Measurements from ENCODE around the gene JAM3.

The JAM3 gene

DNA sequence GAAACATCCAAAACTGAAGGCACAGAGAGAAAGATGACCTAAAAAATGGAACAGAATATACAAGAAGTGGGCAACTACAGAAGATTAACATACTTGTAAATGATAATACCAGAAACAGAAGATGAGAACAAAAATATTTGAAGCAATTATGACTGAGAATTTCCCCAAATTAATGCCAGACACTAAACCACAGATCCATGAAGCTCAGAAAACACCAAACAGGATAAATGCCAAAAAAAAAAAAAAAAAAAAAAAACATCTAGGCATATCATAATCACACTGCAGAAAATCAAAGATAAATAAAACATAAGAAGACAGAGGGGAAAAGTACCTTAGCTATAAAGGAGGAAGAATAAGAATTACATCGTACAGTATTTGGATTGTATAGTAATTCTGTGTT, 65.3 kb downstream of the JAM3 start:
- no peak for DNase-seq (ENCODE audit: low read depth)
- H3K4me3 ChIP-seq (ENCODE audit: low read depth, low read length), result no peak overlapping the region

DNA sequence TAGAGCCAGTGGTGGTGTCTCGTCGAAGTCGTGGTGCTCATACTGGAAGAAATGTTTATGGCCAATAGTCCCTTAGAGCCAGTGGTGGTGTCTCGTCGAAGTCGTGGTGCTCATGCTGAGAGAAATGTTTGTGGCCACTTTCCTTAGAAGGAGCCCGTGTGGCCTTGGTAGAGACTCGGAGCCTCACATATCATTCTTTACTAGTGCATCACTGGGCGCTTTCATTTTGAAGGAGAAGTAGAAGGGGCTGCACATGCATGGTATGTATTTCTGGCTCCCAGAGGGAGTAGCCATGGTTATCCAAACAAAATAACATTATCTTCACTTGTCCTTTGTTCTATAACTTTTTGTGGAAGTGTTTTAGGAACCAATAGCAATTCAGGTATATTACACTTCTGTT, 69.5 kb downstream of the JAM3 start:
- H3K4me3 ChIP-seq (ENCODE audit: low read depth, low read length), result no peak overlapping the region
- DNase-seq (ENCODE audit: low read depth), result no peak

DNA sequence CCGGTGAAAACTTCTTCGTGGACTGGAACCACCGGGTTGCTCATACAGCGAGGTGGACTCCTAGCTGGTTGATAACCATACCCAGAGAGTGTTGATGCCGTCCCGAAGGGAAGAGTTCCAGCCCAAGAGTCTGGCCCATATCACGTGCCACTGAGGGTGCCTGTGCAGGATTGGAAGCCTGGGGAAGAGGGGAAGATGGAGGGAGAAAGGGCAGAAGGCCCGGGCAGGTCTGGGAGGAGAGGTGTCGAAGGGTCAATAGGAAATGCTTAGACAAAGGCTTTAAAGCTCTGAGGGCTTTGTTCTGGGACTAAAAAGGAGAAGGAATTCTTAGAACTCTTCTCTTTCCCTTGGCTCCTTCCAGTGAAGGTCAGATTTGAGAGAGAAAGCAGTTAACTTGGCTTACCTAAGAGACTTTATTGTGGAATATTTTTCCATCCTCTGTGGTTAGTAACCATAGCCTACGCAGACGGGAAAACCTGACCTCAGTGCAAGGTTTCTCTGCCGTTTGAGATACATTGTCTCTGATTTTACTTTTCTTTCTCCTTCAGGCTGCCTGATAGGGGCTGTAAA, 70.5 kb downstream of the JAM3 start:
- no peak for DNase-seq (ENCODE audit: low read depth)
- no peak overlapping the region for H3K4me3 ChIP-seq (ENCODE audit: low read depth, low read length)

DNA sequence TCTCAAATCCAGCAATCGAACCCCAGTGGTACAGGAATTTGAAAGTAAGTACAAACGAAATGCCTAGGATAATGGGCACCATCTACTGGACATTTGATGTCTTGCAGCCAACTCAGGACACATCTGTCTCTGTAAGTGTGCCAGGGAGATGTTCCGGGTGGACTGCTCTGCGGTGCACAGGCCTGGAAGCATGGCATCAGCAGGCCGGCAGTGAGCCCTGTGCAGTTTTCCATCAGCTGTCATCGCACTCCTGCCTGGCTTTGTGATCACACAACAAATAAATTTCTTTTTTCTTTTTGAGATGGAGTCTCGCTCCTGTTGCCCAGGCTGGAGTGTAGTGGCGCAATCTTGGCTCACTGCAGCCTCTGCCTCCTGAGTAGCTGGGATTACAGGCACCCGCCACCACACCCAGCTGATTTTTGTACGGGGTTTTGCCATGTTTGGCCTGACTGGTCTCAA, 71.0 kb downstream of the JAM3 start:
- no peak overlapping the region for H3K4me3 ChIP-seq (ENCODE audit: low read depth, low read length)
- peak; percentile 52 for DNase-seq (ENCODE audit: low read depth)

DNA sequence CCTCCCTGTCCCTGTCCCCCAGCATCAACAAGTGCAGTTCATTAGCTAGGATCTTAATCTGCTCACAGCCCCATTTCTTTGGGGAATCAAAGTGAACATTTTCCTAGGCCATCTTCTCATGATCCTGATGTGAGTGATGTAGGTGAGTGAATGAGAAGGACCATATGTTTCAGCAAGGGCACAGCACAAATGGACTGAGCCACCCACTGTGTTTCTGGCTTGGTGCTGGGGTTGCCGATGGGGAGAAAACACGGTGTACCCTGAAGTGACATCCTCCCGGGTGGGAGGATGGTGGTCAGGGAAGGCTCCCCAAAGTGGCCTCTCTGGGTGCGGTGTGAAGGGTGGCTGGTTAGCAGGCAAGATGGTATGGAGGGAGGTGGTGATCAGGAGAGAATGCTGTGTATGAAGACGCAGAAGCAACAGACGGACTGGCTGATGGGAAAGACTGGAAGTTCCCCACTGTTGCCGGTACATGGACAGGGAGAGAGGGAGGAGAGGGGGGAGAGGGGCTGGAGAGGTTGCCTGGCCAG, 72.2 kb downstream of the JAM3 start:
- no peak overlapping the region for H3K4me3 ChIP-seq (ENCODE audit: low read depth, low read length)
- no peak for DNase-seq (ENCODE audit: low read depth)

DNA sequence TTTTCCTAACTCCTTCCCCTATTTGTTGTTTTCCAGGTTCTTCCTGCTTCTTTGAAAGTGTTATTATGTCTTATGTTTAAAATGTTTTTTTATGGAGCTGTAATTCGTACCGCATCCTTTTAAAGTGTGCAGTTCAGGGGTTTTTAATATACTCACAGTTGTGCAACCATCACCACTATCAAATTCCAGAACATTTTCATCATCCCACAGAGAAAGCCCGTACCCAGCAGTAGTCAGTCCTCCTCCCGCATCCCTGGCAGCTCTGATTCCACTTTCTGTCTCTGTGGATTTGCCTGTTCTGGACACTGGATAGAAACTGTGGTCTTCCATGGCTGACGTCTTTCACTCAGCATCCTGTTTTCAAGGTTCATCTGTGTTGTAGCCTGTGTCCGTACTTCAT, 73.7 kb downstream of the JAM3 start:
- H3K4me3 ChIP-seq (ENCODE audit: low read depth, low read length), result no peak overlapping the region
- DNase-seq (ENCODE audit: low read depth), result peak; percentile 49

DNA sequence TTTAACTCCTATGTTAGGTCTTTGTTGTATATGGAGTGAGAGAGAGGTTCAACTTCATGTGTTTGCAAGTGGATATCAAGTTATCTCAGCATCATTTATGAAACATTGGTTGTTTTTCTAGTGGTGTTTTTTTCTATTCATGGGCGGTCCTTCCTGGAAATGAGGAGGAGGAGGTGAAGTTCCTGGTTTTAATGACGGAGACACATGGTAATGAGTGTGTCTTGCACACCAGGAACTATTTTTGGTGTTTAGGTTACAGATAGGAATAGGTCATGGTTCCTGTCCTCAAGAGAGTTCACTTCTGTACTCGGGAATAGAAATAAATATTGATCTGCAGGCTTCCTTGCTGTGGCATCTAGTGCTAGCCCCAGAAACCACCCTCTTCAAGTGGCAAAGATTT, 74.9 kb downstream of the JAM3 start:
- DNase-seq (ENCODE audit: low read depth), result no peak
- no peak overlapping the region for H3K4me3 ChIP-seq (ENCODE audit: low read depth, low read length)

DNA sequence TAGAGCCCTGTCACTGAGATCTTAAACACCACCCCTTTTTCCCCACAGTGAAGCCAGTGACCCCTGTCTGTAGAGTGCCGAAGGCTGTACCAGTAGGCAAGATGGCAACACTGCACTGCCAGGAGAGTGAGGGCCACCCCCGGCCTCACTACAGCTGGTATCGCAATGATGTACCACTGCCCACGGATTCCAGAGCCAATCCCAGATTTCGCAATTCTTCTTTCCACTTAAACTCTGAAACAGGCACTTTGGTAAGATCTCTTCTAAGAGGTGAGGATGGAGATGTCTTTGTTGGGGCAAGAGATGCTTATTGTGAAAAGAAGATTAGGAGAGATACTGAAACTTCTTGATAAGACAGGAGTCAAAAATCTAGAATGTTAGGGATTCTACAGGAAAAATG, 75.9 kb downstream of the JAM3 start:
- DNase-seq (ENCODE audit: low read depth), result no peak
- H3K4me3 ChIP-seq (ENCODE audit: low read depth, low read length), result no peak overlapping the region

DNA sequence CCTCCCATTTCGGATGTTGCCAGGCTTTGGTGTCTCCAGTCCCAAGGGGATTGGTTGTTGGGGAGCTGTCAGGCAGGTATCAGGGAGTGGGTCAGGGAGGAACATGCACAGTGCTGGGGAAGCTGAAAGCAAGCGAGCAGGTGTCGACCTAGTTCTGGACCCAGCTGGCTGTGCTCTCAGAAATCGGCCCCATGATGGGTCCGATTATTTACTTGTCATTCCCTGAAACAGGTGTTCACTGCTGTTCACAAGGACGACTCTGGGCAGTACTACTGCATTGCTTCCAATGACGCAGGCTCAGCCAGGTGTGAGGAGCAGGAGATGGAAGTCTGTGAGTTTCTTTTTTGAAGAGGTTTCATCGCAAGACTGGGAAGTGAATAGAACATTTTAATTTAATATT, 76.8 kb downstream of the JAM3 start:
- no peak overlapping the region for H3K4me3 ChIP-seq (ENCODE audit: low read depth, low read length)
- DNase-seq (ENCODE audit: low read depth), result no peak

DNA sequence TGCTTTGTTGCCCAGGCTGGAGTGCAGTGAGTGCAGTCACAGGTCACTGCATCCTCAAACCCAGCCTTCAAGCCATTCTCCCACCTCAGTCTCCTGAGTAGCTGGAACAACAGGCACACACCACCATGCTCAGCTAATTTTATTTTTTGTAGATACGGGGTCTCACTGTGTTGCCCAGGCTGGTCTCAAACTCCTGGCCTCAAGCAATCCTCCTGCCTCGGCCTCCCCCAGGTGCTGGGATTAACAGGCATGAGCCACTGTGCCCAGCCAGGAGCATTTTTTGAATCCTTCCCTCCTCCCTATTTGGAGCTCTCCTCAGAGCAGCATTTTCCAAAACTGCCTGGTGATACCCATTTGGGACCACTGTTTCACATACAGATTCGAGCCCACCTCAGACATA, 77.7 kb downstream of the JAM3 start:
- no peak for DNase-seq (ENCODE audit: low read depth)
- H3K4me3 ChIP-seq (ENCODE audit: low read depth, low read length), result no peak overlapping the region

DNA sequence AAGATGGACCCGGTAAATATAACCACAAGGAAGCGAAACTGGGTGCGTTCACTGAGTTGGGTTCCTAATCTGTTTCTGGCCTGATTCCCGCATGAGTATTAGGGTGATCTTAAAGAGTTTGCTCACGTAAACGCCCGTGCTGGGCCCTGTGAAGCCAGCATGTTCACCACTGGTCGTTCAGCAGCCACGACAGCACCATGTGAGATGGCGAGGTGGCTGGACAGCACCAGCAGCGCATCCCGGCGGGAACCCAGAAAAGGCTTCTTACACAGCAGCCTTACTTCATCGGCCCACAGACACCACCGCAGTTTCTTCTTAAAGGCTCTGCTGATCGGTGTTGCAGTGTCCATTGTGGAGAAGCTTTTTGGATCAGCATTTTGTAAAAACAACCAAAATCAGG, 80.5 kb downstream of the JAM3 start:
- DNase-seq (ENCODE audit: low read depth), result no peak
- H3K4me3 ChIP-seq (ENCODE audit: low read depth, low read length), result no peak overlapping the region

DNA sequence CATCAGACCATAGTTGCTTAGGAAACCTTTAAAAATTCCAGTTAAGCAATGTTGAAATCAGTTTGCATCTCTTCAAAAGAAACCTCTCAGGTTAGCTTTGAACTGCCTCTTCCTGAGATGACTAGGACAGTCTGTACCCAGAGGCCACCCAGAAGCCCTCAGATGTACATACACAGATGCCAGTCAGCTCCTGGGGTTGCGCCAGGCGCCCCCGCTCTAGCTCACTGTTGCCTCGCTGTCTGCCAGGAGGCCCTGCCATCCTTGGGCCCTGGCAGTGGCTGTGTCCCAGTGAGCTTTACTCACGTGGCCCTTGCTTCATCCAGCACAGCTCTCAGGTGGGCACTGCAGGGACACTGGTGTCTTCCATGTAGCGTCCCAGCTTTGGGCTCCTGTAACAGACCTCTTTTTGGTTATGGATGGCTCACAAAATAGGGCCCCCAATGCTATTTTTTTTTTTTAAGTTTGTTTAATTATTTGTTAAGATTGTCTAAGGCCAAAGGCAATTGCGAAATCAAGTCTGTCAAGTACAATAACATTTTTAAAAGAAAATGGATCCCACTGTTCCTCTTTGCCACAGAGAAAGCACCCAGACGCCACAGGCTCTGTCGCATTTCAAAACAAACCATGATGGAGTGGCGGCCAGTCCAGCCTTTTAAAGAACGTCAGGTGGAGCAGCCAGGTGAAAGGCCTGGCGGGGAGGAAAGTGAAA, 81.5 kb downstream of the JAM3 start:
- no peak for DNase-seq (ENCODE audit: low read depth)
- H3K4me3 ChIP-seq (ENCODE audit: low read depth, low read length), result no peak overlapping the region

DNA sequence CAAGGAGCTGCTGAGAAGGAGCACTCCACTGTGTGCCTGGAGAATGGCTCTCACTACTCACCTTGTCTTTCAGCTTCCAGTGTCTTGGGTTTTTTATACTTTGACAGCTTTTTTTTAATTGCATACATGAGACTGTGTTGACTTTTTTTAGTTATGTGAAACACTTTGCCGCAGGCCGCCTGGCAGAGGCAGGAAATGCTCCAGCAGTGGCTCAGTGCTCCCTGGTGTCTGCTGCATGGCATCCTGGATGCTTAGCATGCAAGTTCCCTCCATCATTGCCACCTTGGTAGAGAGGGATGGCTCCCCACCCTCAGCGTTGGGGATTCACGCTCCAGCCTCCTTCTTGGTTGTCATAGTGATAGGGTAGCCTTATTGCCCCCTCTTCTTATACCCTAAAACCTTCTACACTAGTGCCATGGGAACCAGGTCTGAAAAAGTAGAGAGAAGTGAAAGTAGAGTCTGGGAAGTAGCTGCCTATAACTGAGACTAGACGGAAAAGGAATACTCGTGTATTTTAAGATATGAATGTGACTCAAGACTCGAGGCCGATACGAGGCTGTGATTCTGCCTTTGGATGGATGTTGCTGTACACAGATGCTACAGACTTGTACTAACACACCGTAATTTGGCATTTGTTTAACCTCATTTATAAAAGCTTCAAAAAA, 82.3 kb downstream of the JAM3 start:
- H3K4me3 ChIP-seq (ENCODE audit: low read depth, low read length), result no peak overlapping the region
- DNase-seq (ENCODE audit: low read depth), result no peak

DNA sequence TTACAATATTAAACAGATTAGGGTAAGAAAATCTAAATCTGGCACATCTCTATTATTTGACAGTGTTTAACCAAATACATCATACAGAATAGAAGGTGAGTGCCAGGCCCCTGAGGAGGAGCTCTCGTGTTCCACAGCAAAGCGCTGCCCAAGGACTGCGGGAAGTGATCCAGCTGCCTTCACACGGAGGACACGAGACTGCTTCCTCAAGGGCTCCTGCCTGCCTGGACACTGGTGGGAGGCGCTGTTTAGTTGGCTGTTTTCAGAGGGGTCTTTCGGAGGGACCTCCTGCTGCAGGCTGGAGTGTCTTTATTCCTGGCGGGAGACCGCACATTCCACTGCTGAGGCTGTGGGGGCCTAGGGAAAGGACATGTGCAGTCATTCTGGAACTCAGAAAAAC, 83.8 kb downstream of the JAM3 start:
- no peak for DNase-seq (ENCODE audit: low read depth)
- no peak overlapping the region for H3K4me3 ChIP-seq (ENCODE audit: low read depth, low read length)

DNA sequence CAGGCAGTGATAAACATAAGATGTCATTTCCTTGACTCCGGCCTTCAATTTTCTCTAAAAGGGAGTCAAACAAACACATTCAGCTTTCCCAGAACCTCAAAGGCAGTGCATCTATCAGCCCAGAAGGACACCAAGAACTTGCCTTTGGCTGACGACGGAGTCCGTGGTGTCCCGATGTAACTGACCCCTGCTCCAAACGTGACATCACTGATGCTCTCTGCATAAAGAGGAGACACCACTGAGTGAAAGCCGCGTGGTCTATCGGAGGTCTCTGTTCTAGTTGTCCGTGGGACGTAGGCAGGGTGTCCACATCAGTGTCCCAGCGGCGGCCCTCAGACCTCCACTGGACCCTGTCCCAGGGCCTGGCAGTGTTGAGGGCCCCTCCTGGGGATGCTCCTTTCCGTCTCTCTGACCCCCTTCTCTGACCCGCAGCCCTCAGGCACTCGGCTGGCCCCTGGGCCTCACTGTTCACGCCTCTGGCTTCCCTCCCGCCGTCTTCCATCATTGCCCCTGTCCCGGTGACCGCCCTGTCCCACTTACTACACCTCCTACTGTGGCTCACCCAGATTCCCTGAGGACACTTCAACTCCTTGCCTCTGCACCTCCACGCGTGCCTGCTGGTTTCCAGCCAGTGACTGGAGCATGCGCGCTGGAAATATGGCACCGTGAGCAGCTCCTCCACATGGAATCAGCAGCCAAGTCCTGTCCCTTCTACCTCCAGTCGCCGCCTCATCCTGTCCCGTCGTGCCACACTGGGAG, 84.5 kb downstream of the JAM3 start:
- DNase-seq (ENCODE audit: low read depth), result no peak
- H3K4me3 ChIP-seq (ENCODE audit: low read depth, low read length), result no peak overlapping the region

DNA sequence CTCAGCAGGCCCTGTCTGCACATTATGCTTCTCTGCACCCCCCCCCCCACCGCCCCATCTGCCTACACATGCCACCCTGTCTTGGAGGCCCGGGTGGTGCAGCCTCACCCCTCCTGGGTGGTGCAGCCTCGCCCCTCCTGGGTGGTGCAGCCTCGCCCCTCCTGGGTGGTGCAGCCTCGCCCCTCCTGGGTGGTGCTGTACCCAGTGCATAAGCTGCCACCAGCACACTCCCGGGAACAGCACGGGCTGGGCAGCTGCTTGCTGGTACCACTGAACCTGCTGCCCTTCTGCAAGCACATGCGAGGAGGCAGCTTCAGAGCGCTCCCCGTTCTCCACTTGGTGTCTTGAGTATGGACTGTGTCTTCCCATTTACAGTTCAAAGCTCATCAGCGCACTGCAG, 85.6 kb downstream of the JAM3 start:
- no peak overlapping the region for H3K4me3 ChIP-seq (ENCODE audit: low read depth, low read length)
- DNase-seq (ENCODE audit: low read depth), result no peak

DNA sequence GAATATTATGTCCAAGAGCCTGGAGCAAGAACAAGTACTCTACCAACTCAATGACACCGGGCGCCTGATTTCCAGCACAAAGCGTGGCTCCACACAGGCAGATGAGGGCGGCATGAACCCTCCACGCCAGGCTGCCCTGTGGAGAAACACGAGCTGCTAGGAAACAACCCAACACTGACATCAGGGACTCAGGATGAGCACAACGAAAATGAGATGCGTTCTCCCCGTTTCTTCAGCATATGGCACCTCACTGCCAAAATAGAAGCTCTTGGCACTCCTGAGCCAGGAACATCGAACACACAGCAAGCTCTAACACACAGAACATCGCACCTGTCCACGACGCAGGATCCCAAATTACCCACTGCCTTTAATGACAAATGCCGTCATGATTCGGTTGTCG, 86.6 kb downstream of the JAM3 start:
- no peak for DNase-seq (ENCODE audit: low read depth)
- H3K4me3 ChIP-seq (ENCODE audit: low read depth, low read length), result no peak overlapping the region

DNA sequence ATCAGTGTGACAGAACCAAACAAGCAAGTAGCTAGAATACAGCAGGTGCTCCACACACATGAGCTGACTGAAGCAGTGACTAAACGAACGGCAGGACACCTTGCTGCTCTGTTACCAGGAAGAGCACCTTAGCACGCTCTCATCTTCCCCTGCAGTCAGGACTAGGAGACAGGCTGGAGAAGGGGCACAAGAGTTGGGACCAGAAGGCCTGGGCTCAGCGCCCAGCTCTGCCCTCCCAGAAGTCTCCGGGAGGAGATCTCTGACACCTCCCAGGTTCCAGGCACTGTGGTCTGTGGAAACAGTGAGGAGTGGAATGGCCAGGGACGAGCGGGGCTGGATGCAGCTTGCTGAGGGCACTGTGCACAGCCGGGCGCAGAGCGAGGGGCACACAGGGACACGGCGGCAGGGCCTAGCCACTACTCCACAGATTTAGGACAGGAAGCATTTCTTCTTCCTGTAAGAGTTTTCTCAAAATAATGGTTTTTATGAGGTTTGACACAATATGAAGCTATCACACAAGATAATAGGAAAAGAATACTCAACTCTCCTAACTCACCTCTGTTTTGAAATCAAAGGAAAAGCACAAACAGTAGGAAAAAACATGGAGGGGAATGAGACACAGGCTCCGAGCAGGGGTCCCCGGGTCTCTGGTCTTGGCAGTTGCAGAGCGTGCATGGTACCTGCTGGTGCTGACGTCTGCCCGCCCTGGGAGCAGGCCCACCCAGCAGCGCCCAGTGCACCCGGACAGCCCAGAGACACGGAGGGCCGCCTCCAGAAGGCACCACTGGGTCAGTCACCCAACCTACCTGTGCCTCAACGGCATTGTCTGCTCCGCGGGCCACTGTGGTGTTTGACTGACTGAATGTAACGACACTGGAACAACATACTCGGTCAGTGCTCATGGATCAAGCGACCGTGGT, 87.3 kb downstream of the JAM3 start:
- DNase-seq (ENCODE audit: low read depth), result no peak
- no peak overlapping the region for H3K4me3 ChIP-seq (ENCODE audit: low read depth, low read length)

DNA sequence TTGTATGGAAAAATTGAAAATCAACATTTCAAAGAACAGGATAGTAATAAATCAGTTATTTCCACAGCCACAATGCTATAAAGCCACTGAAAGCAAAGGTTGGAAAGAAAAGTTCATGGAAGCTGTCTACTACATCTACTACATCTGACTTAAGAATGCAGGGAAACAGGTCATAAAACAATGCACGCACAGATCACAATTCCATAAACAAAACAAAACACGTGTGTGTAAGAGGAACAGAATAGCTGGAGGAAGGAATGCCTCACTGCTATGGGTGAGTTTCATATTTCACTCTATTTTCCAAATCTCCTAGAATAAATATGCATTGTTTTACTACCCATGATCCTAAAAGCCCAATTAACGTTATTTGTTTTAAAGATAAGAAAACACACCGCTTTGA, 88.6 kb downstream of the JAM3 start:
- no peak overlapping the region for H3K4me3 ChIP-seq (ENCODE audit: low read depth, low read length)
- no peak for DNase-seq (ENCODE audit: low read depth)
